GM19099 (cell line): ENCODE data around the gene FKBP7.

Experiments
- POLR2A ChIP-seq: IDR thresholded peaks from 3 replicates; pipeline ENCODE4 v1.6.1; 2011; ENCODE audit warnings: low read depth; ENCODE audit not compliant: insufficient read length; ENCODE audit errors: extremely low read depth

Gene FKBP7

DNA sequence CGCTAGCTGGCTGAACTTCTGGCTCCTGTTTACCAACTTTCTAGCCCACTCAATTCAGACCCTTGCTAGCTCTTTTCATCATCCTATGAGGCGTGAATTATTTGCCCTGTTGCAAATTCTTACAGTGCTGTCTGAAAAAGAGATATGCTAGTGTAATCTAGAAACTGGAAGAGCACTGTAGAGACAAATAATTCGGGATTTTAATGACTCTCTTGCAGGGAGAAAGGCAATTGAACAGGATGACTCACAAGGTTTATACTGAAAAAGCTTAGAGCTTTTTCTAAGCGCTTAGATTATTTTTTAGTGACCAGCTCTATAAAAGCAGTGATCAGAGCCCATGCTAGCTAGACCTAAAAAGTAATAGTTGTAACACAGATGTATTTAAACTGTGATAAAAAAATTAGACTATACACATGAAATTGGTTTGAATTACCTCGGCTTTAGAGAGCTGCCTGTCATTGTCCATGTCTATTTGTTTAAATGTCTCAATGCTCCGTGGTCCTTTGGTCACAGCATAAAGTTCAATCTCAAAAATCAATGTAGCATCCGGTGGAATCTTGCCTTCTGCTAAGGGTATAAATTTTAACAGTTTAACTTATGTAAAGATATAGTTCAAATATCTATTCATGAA lies 9.1 kb downstream of the FKBP7 start:
- no peak for TF ChIP-seq POLR2A

DNA sequence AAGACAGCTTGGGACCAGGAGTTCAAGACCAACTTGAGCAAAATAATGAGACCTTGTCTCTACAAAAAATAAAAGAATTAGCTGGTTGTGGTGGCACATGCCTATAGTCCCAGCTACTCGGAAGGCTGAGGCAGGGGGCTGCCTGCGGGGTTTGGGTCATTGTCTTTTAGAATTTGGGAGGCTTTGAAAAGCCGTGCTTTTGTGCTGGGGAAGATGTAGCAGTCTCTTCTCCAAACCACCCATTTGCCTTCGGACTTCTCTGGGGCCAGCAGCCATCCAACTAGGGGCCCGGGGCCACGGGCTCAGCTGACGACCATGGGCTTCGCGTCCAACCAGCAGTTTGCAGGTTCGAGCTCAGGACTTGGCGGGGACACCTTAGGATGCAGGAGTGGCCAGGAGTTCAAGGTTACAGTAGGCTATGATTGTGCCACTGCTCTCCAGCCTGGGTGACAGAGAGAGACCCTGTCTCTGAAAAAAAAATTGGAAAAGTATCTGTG lies 21.0 kb downstream of the FKBP7 start:
- TF ChIP-seq POLR2A: no peak

DNA sequence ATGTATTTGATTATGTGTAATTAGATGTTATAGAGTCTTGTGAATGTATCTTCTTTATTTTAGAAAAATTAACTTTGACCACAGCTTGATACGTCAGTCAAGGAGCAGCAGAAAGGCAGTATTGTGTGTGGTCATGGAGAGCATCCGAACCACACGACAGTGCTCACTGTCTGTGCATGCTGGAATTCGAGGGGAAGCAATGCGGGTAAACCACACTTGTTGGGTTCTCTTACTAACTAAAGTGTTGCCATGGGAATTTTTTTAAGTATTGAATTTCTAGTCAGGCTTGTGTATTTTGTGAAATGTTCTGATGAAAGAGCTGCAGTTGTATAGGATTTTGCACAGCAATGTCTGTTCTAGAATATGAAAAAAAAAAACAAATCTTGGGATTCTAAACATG lies 22.5 kb downstream of the FKBP7 start:
- no peak for TF ChIP-seq POLR2A

- TF ChIP-seq POLR2A: no peak
Measured at GRCh38 chr2:178452870-178453269, 25.5 kb downstream of the FKBP7 start.

- TF ChIP-seq POLR2A: no peak
Measured at GRCh38 chr2:178452334-178452733, 26.1 kb downstream of the FKBP7 start.

DNA sequence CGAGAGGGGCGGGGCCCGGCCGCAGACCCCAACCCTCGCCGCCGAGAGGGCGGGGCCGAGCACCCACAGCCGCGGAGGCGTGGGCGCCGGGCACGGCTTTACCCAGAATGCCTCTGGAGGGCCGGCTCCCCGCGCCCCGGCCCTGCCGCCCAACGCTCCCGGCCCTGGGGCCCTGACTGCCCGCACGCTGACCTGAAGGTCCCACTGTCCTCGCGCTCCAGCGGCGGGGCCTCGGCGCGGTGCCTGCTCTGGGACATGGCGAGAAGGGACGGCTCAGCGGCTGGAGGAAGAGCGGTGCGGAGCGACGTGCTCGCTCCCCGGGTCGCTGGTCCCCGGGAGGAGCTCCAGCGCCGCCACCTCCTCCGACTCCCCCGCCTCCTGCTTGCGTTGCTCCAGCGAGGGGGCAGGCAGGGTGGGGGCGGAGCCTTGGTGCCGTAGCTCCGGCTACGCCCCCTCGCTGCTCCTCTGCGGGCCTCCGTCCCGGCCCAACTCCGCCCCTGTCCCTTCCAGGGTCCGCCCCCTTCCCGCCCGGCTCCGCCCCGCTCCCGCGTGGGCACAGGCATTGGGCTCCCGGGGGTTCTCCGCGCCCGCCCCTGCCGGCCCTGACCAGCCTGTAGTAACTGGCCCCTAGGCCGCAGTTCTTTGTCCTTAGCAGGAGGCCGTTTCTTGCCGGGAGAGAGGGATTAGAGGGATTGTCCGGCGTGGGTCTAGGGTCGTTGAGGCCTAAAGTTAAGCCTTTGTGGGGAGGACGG lies 27.4 kb downstream of the FKBP7 start, which contains the start of the genes PJVK and PRKRA:
Gene PJVK, plus strand, starts transcription at position 605 of the 752 bp plus-strand sequence. CDS start 2,032 bp downstream, outside the sequence.
Gene PRKRA, minus strand, starts transcription at position 402 of the 752 bp plus-strand sequence. Its CDS starts 145 bp downstream, at position 257.
- TF ChIP-seq POLR2A: peak; percentile 82

DNA sequence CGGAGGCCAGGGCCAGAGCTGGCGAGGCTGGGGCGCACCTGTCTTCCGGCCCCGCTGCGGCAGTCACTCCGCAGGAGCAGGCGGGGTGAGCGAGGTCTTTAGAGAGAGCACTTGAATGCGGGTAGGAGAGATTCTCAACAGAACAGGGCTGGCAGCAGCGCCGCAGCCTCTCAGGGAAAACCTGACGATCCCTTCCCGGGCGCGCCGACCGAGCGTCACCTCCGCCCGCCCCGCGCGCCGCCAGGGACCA lies 28.0 kb downstream of the FKBP7 start:
- no peak for TF ChIP-seq POLR2A

GRCh38 chr2:178449700-178450523 lies 28.5 kb downstream of the FKBP7 start:
- TF ChIP-seq POLR2A: no peak

DNA sequence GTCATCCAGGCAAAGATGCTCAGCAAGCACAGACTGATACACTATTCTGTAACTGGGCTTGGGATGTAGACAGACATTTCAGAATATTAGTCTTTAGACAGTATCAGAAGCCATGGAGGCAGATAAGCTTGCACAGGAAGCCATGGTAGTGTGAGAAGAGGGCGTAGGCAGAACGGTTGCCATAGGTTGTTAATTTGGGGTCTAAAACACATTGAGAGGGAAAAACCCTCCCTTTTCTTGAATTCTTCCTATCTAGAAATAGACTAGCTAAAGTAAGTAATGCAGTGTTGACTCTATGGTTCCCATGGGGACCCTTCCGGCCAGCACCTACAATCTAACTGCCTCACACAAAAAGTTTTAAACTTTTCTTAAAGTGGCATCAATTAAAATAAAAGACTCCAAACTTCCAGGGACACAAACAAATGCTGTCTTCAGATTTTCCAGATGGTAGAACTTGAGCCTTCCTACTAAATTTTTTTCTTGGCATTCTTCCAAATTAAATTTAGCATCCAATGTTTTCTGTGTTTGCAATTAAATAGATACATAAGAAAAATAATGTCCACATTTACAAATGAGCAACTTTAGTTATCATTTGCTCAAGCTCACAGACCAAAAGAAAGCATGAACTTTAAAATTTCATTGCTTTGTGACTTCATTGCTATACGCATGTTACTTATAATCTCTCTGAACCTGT lies 29.3 kb downstream of the FKBP7 start:
- TF ChIP-seq POLR2A: no peak

DNA sequence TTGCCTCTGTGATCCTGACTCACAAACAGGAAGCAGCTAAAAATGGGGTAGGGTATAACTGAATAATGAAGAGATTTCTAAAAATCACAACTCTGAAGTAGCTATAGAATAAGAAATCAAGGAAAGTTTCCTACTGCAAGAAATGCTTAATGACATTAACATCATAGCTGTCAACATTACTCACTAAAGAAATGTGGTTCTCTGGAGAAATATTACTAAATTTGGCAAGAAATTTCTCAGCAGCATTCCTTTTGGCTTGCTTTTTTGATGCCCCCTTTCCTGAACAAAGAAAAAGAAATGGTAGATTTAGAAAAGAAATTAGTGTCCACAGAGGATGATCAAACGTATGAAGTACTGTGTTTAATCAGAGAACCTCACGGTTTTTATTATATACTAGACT lies 37.0 kb downstream of the FKBP7 start:
- no peak for TF ChIP-seq POLR2A

DNA sequence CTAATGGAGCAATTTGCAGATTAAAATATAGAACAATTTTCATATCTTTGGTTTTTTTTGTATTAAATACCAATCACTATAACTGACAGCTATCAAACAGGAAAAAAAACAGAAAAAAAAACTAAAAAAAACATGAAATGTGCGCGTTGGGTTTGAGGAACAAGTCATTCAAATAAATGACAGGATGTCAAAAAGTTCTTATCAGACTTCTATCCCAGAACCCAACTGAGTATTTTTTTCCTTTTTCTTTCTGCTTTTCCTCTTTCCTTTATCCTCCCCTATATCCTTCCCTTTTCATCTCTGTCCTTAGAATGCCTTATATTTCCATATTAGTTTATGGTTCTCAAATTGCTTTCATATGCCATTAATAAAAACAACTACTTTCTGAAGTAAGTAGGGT lies 41.7 kb downstream of the FKBP7 start:
- TF ChIP-seq POLR2A: no peak

DNA sequence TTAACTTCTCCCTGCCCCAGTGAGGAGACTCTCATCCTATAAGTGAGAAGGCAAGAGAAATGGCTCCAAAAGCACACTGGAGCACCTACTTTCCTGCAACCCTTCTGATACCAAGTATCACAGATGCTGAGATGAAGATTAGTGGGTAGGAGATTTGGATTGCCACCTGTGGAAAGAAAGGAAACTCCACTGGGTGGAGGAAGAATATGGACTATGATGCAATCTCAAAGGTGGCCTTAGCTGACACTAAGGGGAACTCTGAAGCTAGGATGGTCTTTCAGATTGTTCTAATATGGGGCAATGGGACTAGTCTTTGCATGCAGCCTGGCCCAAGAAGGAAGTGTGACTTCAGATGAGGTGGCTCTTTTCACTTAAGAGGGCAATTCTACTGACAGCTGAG lies 49.1 kb downstream of the FKBP7 start:
- TF ChIP-seq POLR2A: no peak

GRCh38 chr2:178428396-178428806 lies 50.0 kb downstream of the FKBP7 start:
- TF ChIP-seq POLR2A: no peak

GRCh38 chr2:178427458-178427857 lies 50.9 kb downstream of the FKBP7 start:
- no peak for TF ChIP-seq POLR2A

GRCh38 chr2:178426388-178426787 lies 52.0 kb downstream of the FKBP7 start:
- no peak for TF ChIP-seq POLR2A
